NB4 (cell line): Measurements from ENCODE around the gene CALCOCO1.

Experiments used
- MAX ChIP-seq: IDR thresholded peaks from 2 replicates; pipeline ENCODE4 v1.6.1; 2011; ENCODE audit warnings: low read depth, low read length
- POLR2A ChIP-seq: IDR thresholded peaks from 2 replicates; pipeline ENCODE4 v1.6.1; 2011; ENCODE audit warnings: mild to moderate bottlenecking; ENCODE audit not compliant: insufficient read length; ENCODE audit errors: extremely low read depth
- TF ChIP-seq, protein P1 (sequence below): IDR thresholded peaks from one replicate; pipeline ENCODE4 v1.5.1; 2012; ENCODE audit warnings: low read depth, low read length

DNA sequence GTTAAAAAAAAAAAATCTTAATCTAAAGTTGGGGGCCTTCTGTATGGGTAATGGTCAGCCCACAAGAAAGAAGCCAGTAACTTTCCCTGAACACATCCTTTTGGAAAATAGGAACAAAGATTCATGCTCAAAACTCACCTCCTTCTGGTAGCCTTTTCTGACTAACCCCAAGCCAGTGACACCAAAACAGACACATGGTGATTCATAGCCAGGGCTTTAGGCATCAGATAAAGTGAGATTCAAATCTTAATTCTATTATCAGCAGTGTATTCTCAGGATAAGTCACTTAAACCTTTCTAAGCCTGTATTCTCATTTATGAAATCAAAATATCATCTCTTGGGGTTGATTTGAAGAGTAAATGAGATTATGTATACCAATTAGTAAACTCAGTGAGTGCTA lies 56.3 kb downstream of the CALCOCO1 start:
- TF ChIP-seq, protein P1, sequence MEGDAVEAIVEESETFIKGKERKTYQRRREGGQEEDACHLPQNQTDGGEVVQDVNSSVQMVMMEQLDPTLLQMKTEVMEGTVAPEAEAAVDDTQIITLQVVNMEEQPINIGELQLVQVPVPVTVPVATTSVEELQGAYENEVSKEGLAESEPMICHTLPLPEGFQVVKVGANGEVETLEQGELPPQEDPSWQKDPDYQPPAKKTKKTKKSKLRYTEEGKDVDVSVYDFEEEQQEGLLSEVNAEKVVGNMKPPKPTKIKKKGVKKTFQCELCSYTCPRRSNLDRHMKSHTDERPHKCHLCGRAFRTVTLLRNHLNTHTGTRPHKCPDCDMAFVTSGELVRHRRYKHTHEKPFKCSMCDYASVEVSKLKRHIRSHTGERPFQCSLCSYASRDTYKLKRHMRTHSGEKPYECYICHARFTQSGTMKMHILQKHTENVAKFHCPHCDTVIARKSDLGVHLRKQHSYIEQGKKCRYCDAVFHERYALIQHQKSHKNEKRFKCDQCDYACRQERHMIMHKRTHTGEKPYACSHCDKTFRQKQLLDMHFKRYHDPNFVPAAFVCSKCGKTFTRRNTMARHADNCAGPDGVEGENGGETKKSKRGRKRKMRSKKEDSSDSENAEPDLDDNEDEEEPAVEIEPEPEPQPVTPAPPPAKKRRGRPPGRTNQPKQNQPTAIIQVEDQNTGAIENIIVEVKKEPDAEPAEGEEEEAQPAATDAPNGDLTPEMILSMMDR = no peak
- no peak for TF ChIP-seq POLR2A
- TF ChIP-seq MAX = no peak
